Psoas muscle (tissue), 8 donors: ENCODE results near the gene FBXW4. TPM values are rescaled to one million over a fixed set of nuclear protein-coding genes. Genes with fewer than 3 reads are reported as not detected.

Source experiments
- ATAC-seq, 4 donors: fragments of 200-7000 bp; cut with Tn5 transposase; one replicate each; pipeline ENCODE4 v1.9.1; 2020; ENCODE audit warnings: moderate library complexity in 3 of 4, mild to moderate bottlenecking in 2 of 4
- DNase-seq, 2 donors: peaks; one replicate each; pipeline ENCODE4 v3.0.0-alpha.2; 2020
- H3K27ac ChIP-seq: fragments of 200-600 bp; one replicate; pipeline ENCODE4 v1.8.0; 2022
- H3K27me3 ChIP-seq, 3 donors: fragments of 200-600 bp in 1 of 3; one replicate each; pipeline versions ENCODE4 v1.6.1 to v1.8.0; 2013 to 2022; ENCODE audit warnings: low read length in 2 of 3, mild to moderate bottlenecking in 2 of 3, moderate library complexity in 1 of 3; ENCODE audit not compliant: insufficient read depth in 3 of 3
- H3K36me3 ChIP-seq, 2 donors: fragments of 200-600 bp in 1 of 2; one replicate each; pipeline versions ENCODE4 v1.6.1 to v1.8.0; 2013 to 2022; ENCODE audit warnings: low read depth in 1 of 2, mild to moderate bottlenecking in 1 of 2, moderate library complexity in 1 of 2; ENCODE audit not compliant: insufficient read depth in 1 of 2
- H3K4me1 ChIP-seq: fragments of 200-600 bp; one replicate; pipeline ENCODE4 v1.8.0; 2022
- H3K4me3 ChIP-seq: fragments of 200-600 bp; one replicate; pipeline ENCODE4 v1.8.0; 2022; ENCODE audit warnings: mild to moderate bottlenecking
- H3K9me3 ChIP-seq: fragments of 200-600 bp; one replicate; pipeline ENCODE4 v1.8.0; 2022
- CTCF ChIP-seq: fragments of 200-600 bp; IDR thresholded peaks from one replicate; pipeline ENCODE4 v1.8.0; 2022; ENCODE audit warnings: antibody characterized with exemption
- WGBS, 3 donors: extraction: QIAGEN DNeasy Blood & Tissue Kit; methylation state at CpG; one replicate each; pipeline versions ENCODE4 v1.1.6 to v1.1.7; 2013; 5-methylcytosine and 5-hydroxymethylcytosine counted together
- intact Hi-C, 2 donors: fragments of 100-400 bp; cut with DNase I; formaldehyde crosslinking; loops; one replicate each; pipeline versions ENCODE4 v1.11.0 to v1.14.2; 2022
- polyA plus RNA-seq, 3 donors: library from polyadenylated mRNA; stranded (reverse); fragments of 200-250 nt; gene quantifications; one replicate each; pipeline ENCODE4 v1.2.3, GENCODE V29; 2013
- total RNA-seq, 4 donors: library from RNA; stranded (reverse); fragmentation: NEBNext Ultra II Directional in 2 of 4; extraction: Animal tissue kit (Norgen Biotek cat#: 25700) in 2 of 4; gene quantifications; one replicate each; pipeline versions ENCODE4 v1.2.1 to v1.2.4, GENCODE V29; 2021 to 2023
- donor health status: healthy with polysubstance abuse.
- donor health status: DM: no; HTN: no; CAD: no; lungs with moderate emphysema.
- donor health status: Bipolar disorder and iron deficiency.
- donor health status: healthy.
- donor health status: DM: yes; HTN: yes; CAD: no.
- donor health status: DM: no; HTN: no; CAD: no.
- donor health status: DM: no; HTN: no; CAD: no.
- donor health status: DM: yes; HTN: yes; CAD: no.

FBXW4 gene
- total and polyA plus RNA-seq, 7 donors = 15.5 to 100 (median 69.0) TPM

- no peaks in the 10 kb centered on the region for H3K9me3 ChIP-seq
- ATAC-seq (no peak), DNase-seq (peak in 1 of 2 donors; percentile 4)
- no peaks in the 10 kb centered on the region for H3K36me3 ChIP-seq
- no peak overlapping the region for H3K4me3 ChIP-seq
- H3K27ac ChIP-seq = no peak overlapping the region
- intact Hi-C loops = no loop called here
- H3K4me1 ChIP-seq = no peaks in the 10 kb centered on the region
- 59 to 71% (median 63%) methylated on average over 3 of the region's 3 CpGs for WGBS, 3 donors
- peaks cover 0 to 30% (median 10%) of the 10 kb centered on the region in 3 donors for H3K27me3 ChIP-seq
- TF ChIP-seq CTCF = no peak
Measured at GRCh38 chr10:101563007-101563406, 132.0 kb downstream of the FBXW4 start.

GRCh38 chr10:101562231-101562630 lies 132.7 kb downstream of the FBXW4 start:
- Histone ChIP-seq H3K36me3 (no peaks in the 10 kb centered on the region), H3K9me3 (no peaks in the 10 kb centered on the region), H3K27ac (no peak overlapping the region), H3K27me3 (peaks cover 0 to 23% (median 6%) of the 10 kb centered on the region in 3 donors), H3K4me1 (no peaks in the 10 kb centered on the region), H3K4me3 (no peak overlapping the region)
- 89 to 90% (median 89%) methylated on average over 5 of the region's 5 CpGs for WGBS, 3 donors
- no peak for TF ChIP-seq CTCF
- ATAC-seq = no peak
- DNase-seq = peak in 1 of 2 donors; percentile 26
- intact Hi-C loops = no loop called here

- DNase-seq = peak in 1 of 2 donors; percentile 29
- no peaks in the 10 kb centered on the region for H3K4me1 ChIP-seq
- H3K4me3 ChIP-seq = no peak overlapping the region
- peaks cover 0 to 14% (median 2%) of the 10 kb centered on the region in 3 donors for H3K27me3 ChIP-seq
- 72 to 79% (median 79%) methylated on average over 15 of the region's 15 CpGs for WGBS, 3 donors
- no peak overlapping the region for H3K27ac ChIP-seq
- intact Hi-C loops = no loop called here
- H3K36me3 ChIP-seq = no peaks in the 10 kb centered on the region
- ATAC-seq = no peak
- H3K9me3 ChIP-seq = no peaks in the 10 kb centered on the region
- TF ChIP-seq CTCF = no peak
Measured at GRCh38 chr10:101561068-101561915, 133.7 kb downstream of the FBXW4 start.

Other genes starting within 250 kb of the FBXW4 start
- 10 to 100 TPM; 21.2 to 29.3 (median 23.8) TPM for gene POLL, start 106.9 kb downstream of the FBXW4 start, total RNA-seq
- 10 to 100 TPM; 19.0 to 24.1 (median 21.6) TPM for gene POLL, start 106.9 kb downstream of the FBXW4 start, polyA plus RNA-seq
- gene DPCD, start 106.8 kb downstream of the FBXW4 start, total RNA-seq = 10 to 100 TPM in 2 of 4 donors, 1 to 10 TPM in 2; 6.6 to 12.2 (median 9.9) TPM
- 10 to 100 TPM; 13.1 to 27.4 (median 15.1) TPM for gene DPCD, start 106.8 kb downstream of the FBXW4 start, polyA plus RNA-seq
- not detected for gene FGF8, start 80.9 kb upstream of the FBXW4 start, total RNA-seq
- gene FGF8, start 80.9 kb upstream of the FBXW4 start, polyA plus RNA-seq = not detected
- gene NPM3, start 88.3 kb upstream of the FBXW4 start, total RNA-seq = 10 to 100 TPM; 12.3 to 18.5 (median 14.7) TPM
- gene NPM3, start 88.3 kb upstream of the FBXW4 start, polyA plus RNA-seq = 10 to 100 TPM; 19.3 to 52.6 (median 24.3) TPM
- 10 to 100 TPM; 52.6 to 59.8 (median 57.3) TPM for gene OGA, start 123.3 kb upstream of the FBXW4 start, total RNA-seq
- gene OGA, start 123.3 kb upstream of the FBXW4 start, polyA plus RNA-seq = 10 to 100 TPM; 12.0 to 58.3 (median 24.7) TPM
- 1 to 10 TPM in 3 of 4 donors, under 1 TPM in 1; 0.71 to 3.2 (median 1.8) TPM for gene KCNIP2, start 148.6 kb upstream of the FBXW4 start, total RNA-seq
- 1 to 10 TPM in 2 of 3 donors, under 1 TPM in 1; 0.58 to 5.9 (median 1.1) TPM for gene KCNIP2, start 148.6 kb upstream of the FBXW4 start, polyA plus RNA-seq